Measurements from ENCODE around the gene IFTAP. TPM values are rescaled to one million over a fixed set of nuclear protein-coding genes. Genes with fewer than 3 reads are reported as not detected.

The IFTAP gene
- total RNA-seq, 1 experiment from 2014 or later, result 4.1 TPM

GRCh38 chr11:36596880-36597279, 2.6 kb downstream of the IFTAP start:
- CTCF ChIA-PET, result no interaction called here
- H3K27me3 Mint-ChIP-seq (ENCODE audit: low read depth), result peaks cover 13% of the 10 kb centered on the region

More at GRCh38 chr11:36596880-36597279, 2.6 kb downstream of the IFTAP start:
- no peak for ATAC-seq
- Mint-ChIP-seq H3K27ac (no peak overlapping the region), H3K9me3 (peaks cover 75% of the 10 kb centered on the region), H3K4me1 (no peaks in the 10 kb centered on the region), H3K4me3 (no peak overlapping the region), H3K36me3 (peaks cover 55% of the 10 kb centered on the region)
- DNase-seq (ENCODE audit: low spot score), result no peak
- POLR2A ChIA-PET, result no interaction called here
- TF ChIP-seq CREM (CRISPR knock-in tag; IDR thresholded peaks at IDR 0.05), result no peak
- TF ChIP-seq SP1 (CRISPR knock-in tag; conservative IDR thresholded peaks at IDR 0.05), result no peak
- TF ChIP-seq ZNF281 (CRISPR knock-in tag; IDR thresholded peaks at IDR 0.05), result no peak
- no peak for TF ChIP-seq JUN (CRISPR knock-in tag; IDR thresholded peaks at IDR 0.05)
- TF ChIP-seq IRF2 (CRISPR knock-in tag; IDR thresholded peaks at IDR 0.05; ENCODE audit: borderline replicate concordance, low read depth), result no peak
- TF ChIP-seq GABPB1 (CRISPR knock-in tag; IDR thresholded peaks at IDR 0.05), result no peak
- no peak for TF ChIP-seq SMAD3 (CRISPR knock-in tag; IDR thresholded peaks at IDR 0.05; ENCODE audit: borderline replicate concordance)
- TF ChIP-seq, protein P1, sequence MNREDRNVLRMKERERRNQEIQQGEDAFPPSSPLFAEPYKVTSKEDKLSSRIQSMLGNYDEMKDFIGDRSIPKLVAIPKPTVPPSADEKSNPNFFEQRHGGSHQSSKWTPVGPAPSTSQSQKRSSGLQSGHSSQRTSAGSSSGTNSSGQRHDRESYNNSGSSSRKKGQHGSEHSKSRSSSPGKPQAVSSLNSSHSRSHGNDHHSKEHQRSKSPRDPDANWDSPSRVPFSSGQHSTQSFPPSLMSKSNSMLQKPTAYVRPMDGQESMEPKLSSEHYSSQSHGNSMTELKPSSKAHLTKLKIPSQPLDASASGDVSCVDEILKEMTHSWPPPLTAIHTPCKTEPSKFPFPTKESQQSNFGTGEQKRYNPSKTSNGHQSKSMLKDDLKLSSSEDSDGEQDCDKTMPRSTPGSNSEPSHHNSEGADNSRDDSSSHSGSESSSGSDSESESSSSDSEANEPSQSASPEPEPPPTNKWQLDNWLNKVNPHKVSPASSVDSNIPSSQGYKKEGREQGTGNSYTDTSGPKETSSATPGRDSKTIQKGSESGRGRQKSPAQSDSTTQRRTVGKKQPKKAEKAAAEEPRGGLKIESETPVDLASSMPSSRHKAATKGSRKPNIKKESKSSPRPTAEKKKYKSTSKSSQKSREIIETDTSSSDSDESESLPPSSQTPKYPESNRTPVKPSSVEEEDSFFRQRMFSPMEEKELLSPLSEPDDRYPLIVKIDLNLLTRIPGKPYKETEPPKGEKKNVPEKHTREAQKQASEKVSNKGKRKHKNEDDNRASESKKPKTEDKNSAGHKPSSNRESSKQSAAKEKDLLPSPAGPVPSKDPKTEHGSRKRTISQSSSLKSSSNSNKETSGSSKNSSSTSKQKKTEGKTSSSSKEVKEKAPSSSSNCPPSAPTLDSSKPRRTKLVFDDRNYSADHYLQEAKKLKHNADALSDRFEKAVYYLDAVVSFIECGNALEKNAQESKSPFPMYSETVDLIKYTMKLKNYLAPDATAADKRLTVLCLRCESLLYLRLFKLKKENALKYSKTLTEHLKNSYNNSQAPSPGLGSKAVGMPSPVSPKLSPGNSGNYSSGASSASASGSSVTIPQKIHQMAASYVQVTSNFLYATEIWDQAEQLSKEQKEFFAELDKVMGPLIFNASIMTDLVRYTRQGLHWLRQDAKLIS (CRISPR knock-in tag; IDR thresholded peaks at IDR 0.05; ENCODE audit: borderline replicate concordance), result no peak
- no peak for TF ChIP-seq JAZF1 (CRISPR knock-in tag; IDR thresholded peaks at IDR 0.05)
- no peak for TF ChIP-seq NFE2L1 (CRISPR knock-in tag; IDR thresholded peaks at IDR 0.05)
- TF ChIP-seq NFYB (CRISPR knock-in tag; conservative IDR thresholded peaks at IDR 0.05; ENCODE audit: low read depth), result no peak
- TF ChIP-seq MYBL2 (CRISPR knock-in tag; IDR thresholded peaks at IDR 0.05), result no peak
- TF ChIP-seq ZNF423 (CRISPR knock-in tag; IDR thresholded peaks at IDR 0.05), result no peak
- no peak for TF ChIP-seq ETV6 (CRISPR knock-in tag; IDR thresholded peaks at IDR 0.05)
- TF ChIP-seq NR3C1 (CRISPR knock-in tag; conservative IDR thresholded peaks at IDR 0.05; ENCODE audit: low read depth), result no peak
- TF ChIP-seq FOXP4 (CRISPR knock-in tag; IDR thresholded peaks at IDR 0.05), result no peak
- TF ChIP-seq GTF2I (CRISPR knock-in tag; conservative IDR thresholded peaks at IDR 0.05), result no peak
- TF ChIP-seq, protein P2, sequence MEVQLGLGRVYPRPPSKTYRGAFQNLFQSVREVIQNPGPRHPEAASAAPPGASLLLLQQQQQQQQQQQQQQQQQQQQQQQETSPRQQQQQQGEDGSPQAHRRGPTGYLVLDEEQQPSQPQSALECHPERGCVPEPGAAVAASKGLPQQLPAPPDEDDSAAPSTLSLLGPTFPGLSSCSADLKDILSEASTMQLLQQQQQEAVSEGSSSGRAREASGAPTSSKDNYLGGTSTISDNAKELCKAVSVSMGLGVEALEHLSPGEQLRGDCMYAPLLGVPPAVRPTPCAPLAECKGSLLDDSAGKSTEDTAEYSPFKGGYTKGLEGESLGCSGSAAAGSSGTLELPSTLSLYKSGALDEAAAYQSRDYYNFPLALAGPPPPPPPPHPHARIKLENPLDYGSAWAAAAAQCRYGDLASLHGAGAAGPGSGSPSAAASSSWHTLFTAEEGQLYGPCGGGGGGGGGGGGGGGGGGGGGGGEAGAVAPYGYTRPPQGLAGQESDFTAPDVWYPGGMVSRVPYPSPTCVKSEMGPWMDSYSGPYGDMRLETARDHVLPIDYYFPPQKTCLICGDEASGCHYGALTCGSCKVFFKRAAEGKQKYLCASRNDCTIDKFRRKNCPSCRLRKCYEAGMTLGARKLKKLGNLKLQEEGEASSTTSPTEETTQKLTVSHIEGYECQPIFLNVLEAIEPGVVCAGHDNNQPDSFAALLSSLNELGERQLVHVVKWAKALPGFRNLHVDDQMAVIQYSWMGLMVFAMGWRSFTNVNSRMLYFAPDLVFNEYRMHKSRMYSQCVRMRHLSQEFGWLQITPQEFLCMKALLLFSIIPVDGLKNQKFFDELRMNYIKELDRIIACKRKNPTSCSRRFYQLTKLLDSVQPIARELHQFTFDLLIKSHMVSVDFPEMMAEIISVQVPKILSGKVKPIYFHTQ (CRISPR knock-in tag; IDR thresholded peaks at IDR 0.05), result no peak
- no peak for TF ChIP-seq ZNF263 (CRISPR knock-in tag; IDR thresholded peaks at IDR 0.05; ENCODE audit: low read depth)
